H9 (cell line): ENCODE results near the gene HSPA8. TPM values are rescaled to one million over a fixed set of nuclear protein-coding genes. Genes with fewer than 3 reads are reported as not detected.

Experiments
- DNase-seq: peaks from one replicate; pipeline ENCODE4 v3.0.0-alpha.2; 2017
- H2AFZ ChIP-seq: one replicate; pipeline ENCODE4 v1.6.1; 2013; ENCODE audit warnings: mild to moderate bottlenecking, low read length, control low read depth, moderate library complexity
- H2AK5ac ChIP-seq: 2 replicates; pipeline ENCODE4 v1.6.1; 2013; ENCODE audit warnings: low read length, control low read depth, mixed read lengths; ENCODE audit not compliant: insufficient read length
- H2BK120ac ChIP-seq: one replicate; pipeline ENCODE4 v1.6.1; 2013; ENCODE audit warnings: low read depth, mild to moderate bottlenecking, low read length, control low read depth, inconsistent platforms; ENCODE audit not compliant: poor library complexity, severe bottlenecking
- H2BK12ac ChIP-seq: 2 replicates; pipeline ENCODE4 v1.6.1; 2013; ENCODE audit warnings: low read length, control low read depth, mixed read lengths, low read depth; ENCODE audit not compliant: insufficient read length
- H2BK15ac ChIP-seq: 2 replicates; pipeline ENCODE4 v1.6.1; 2013; ENCODE audit warnings: low read depth, low read length, control low read depth
- H2BK20ac ChIP-seq: one replicate; pipeline ENCODE4 v1.6.1; 2013; ENCODE audit warnings: low read depth, mild to moderate bottlenecking, low read length, control low read depth, inconsistent platforms; ENCODE audit not compliant: poor library complexity, severe bottlenecking
- H2BK5ac ChIP-seq: 2 replicates; pipeline ENCODE4 v1.6.1; 2013; ENCODE audit warnings: low read length, control low read depth, mixed read lengths; ENCODE audit not compliant: insufficient read length
- H3K14ac ChIP-seq: 2 replicates; pipeline ENCODE4 v1.6.1; 2013; ENCODE audit warnings: low read length, control low read depth; ENCODE audit not compliant: insufficient read depth
- H3K18ac ChIP-seq: 2 replicates; pipeline ENCODE4 v1.6.1; 2013; ENCODE audit warnings: low read depth, mild to moderate bottlenecking, mixed read lengths, low read length, control low read depth; ENCODE audit not compliant: insufficient read length
- H3K23ac ChIP-seq: 2 replicates; pipeline ENCODE4 v1.6.1; 2013; ENCODE audit warnings: low read length, control low read depth, mixed read lengths, low read depth; ENCODE audit not compliant: insufficient read length
- H3K23me2 ChIP-seq: 2 replicates; pipeline ENCODE4 v1.6.1; 2013; ENCODE audit warnings: low read depth, mild to moderate bottlenecking, mixed read lengths, low read length, control low read depth; ENCODE audit not compliant: insufficient read length, poor library complexity, severe bottlenecking
- H3K27ac ChIP-seq: 2 replicates; pipeline ENCODE4 v1.5.1; 2013; ENCODE audit warnings: low read length, control low read depth, mixed read lengths, low read depth; ENCODE audit not compliant: insufficient read length
- H3K27me3 ChIP-seq: 2 replicates; pipeline ENCODE4 v1.6.1; 2013; ENCODE audit warnings: low read length, control low read depth, inconsistent platforms; ENCODE audit not compliant: insufficient read depth
- H3K4ac ChIP-seq: 2 replicates; pipeline ENCODE4 v1.6.1; 2013; ENCODE audit warnings: low read depth, mild to moderate bottlenecking, control low read depth, inconsistent platforms, low read length, moderate library complexity
- H3K4me1 ChIP-seq: 2 replicates; pipeline ENCODE4 v1.6.1; 2013; ENCODE audit warnings: low read length, control low read depth, inconsistent platforms; ENCODE audit not compliant: insufficient read depth
- H3K4me2 ChIP-seq: 2 replicates; pipeline ENCODE4 v1.6.1; 2013; ENCODE audit warnings: low read length, control low read depth, mixed read lengths; ENCODE audit not compliant: insufficient read length, insufficient read depth
- H3K56ac ChIP-seq: 2 replicates; pipeline ENCODE4 v1.6.1; 2013; ENCODE audit warnings: low read depth, mild to moderate bottlenecking, mixed read lengths, low read length, control low read depth; ENCODE audit not compliant: insufficient read length
- H3K79me1 ChIP-seq: 2 replicates; pipeline ENCODE4 v1.6.1; 2013; ENCODE audit warnings: low read depth, mild to moderate bottlenecking, moderate library complexity, low read length, control low read depth, inconsistent platforms; ENCODE audit not compliant: insufficient read depth, poor library complexity, severe bottlenecking
- H3K79me2 ChIP-seq: 2 replicates; pipeline ENCODE4 v1.6.1; 2013; ENCODE audit warnings: low read length, control low read depth, inconsistent platforms; ENCODE audit not compliant: insufficient read depth
- H3K9ac ChIP-seq: 2 replicates; pipeline ENCODE4 v1.6.1; 2013; ENCODE audit warnings: low read length, control low read depth, mixed read lengths; ENCODE audit not compliant: insufficient read length; ENCODE audit errors: extremely low read depth
- H3K9me3 ChIP-seq: one replicate; pipeline ENCODE4 v1.6.1; 2013; ENCODE audit warnings: low read depth, low read length, inconsistent platforms; ENCODE audit not compliant: control insufficient read depth
- H3T11ph ChIP-seq: one replicate; pipeline ENCODE4 v1.6.1; 2013; ENCODE audit warnings: mild to moderate bottlenecking, low read length, control low read depth, inconsistent platforms
- H4K20me1 ChIP-seq: one replicate; pipeline ENCODE4 v1.6.1; 2013; ENCODE audit not compliant: control insufficient read depth, insufficient read length, insufficient read depth
- H4K5ac ChIP-seq: 2 replicates; pipeline ENCODE4 v1.6.1; 2013; ENCODE audit warnings: low read depth, mild to moderate bottlenecking, mixed read lengths, low read length, control low read depth; ENCODE audit not compliant: insufficient read length
- H4K8ac ChIP-seq: replicated peaks from 2 replicates; pipeline ENCODE4 v1.6.1; 2013; ENCODE audit warnings: low read length, control low read depth, mixed read lengths, low read depth; ENCODE audit not compliant: insufficient read length
- H4K91ac ChIP-seq: 2 replicates; pipeline ENCODE4 v1.6.1; 2013; ENCODE audit warnings: low read depth, mild to moderate bottlenecking, moderate library complexity, mixed read lengths, low read length, control low read depth; ENCODE audit not compliant: insufficient read length
- H3K27ac Mint-ChIP-seq, 3 experiments: 2 replicates in 2 of 3; 3 replicates in 1 of 3; pipeline ENCODE4 v1.8.0; 2020 to 2021; ENCODE audit warnings: mixed read lengths in 3 of 3, mild to moderate bottlenecking in 1 of 3, moderate library complexity in 1 of 3
- H3K27me3 Mint-ChIP-seq: 2 replicates; pipeline ENCODE4 v1.8.0; 2021; ENCODE audit warnings: low read depth, mild to moderate bottlenecking, moderate library complexity, mixed read lengths
- H3K36me3 Mint-ChIP-seq, 3 experiments: 2 replicates in 2 of 3; 3 replicates in 1 of 3; pipeline ENCODE4 v1.8.0; 2020 to 2021; ENCODE audit warnings: low read depth in 3 of 3, mixed read lengths in 3 of 3; ENCODE audit not compliant: insufficient read depth in 1 of 3
- H3K4me1 Mint-ChIP-seq, 2 experiments: 2 replicates each; pipeline ENCODE4 v1.8.0; 2020; ENCODE audit warnings: mixed read lengths in 2 of 2
- H3K4me3 Mint-ChIP-seq, 2 experiments: 2 replicates in 1 of 2; 3 replicates in 1 of 2; pipeline ENCODE4 v1.8.0; 2020 to 2021; ENCODE audit warnings: mild to moderate bottlenecking in 2 of 2, mixed read lengths in 2 of 2, moderate library complexity in 1 of 2
- H3K9me3 Mint-ChIP-seq, 2 experiments: 2 replicates in 1 of 2; 3 replicates in 1 of 2; pipeline ENCODE4 v1.8.0; 2020; ENCODE audit warnings: mild to moderate bottlenecking in 2 of 2, mixed read lengths in 2 of 2, moderate library complexity in 1 of 2
- WGBS: extraction: QIAGEN DNeasy Blood & Tissue Kit; methylation state at CpG from one replicate; pipeline ENCODE4 v1.1.7; 2013; ENCODE audit warnings: missing lambda C conversion rate, low lambda C conversion rate, mixed read lengths; ENCODE audit not compliant: insufficient read length; ENCODE audit errors: extremely low coverage; 5-methylcytosine and 5-hydroxymethylcytosine counted together
- total RNA-seq: library from RNA; stranded (reverse); gene quantifications from 2 replicates; pipeline ENCODE4 v1.2.1, GENCODE V29; 2021
- TF ChIP-seq, protein P1 (sequence below): fragments of 200-600 bp; sonication (generic); conservative IDR thresholded peaks from 3 replicates; pipeline ENCODE4 v1.8.0; 2021; ENCODE audit warnings: antibody characterized with exemption, mild to moderate bottlenecking

HSPA8 gene
- total RNA-seq, 1 experiment from 2014 or later = 2,160 TPM

DNA sequence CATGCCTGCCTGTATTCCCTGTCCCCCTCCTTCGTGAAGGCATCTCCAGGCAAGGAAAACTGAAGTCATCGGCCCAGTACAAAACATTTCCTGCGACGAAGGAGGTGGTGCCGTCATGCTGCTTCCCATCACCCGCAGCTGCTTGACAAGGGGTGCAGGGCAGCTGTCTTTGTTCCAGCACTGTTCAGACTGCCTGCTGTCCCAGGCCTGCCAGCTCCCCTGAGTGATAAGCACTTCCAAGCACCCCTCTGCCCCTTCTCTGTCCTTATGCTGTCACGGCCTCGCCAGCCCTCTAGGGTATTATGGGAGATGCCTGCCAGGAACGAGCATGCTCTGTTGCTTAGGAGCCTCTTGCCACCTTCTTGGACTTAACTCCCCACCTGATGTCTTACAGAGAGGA lies 43.2 kb downstream of the HSPA8 start:
- Histone ChIP-seq H4K8ac (no peak overlapping the region), H3K14ac (no peak overlapping the region), H3K4ac (no peak overlapping the region), H3K27me3 (no peaks in the 10 kb centered on the region), H3K9me3 (no peaks in the 10 kb centered on the region), H4K5ac (no peak overlapping the region), H3K4me2 (no peak overlapping the region), H3K79me2 (no peaks in the 10 kb centered on the region), H3K4me1 (no peaks in the 10 kb centered on the region), H3T11ph (no peak overlapping the region), H2AK5ac (no peak overlapping the region), H3K18ac (no peak overlapping the region), H3K79me1 (no peaks in the 10 kb centered on the region), H2AFZ (no peak overlapping the region), H2BK5ac (no peak overlapping the region), H3K23ac (no peak overlapping the region), H2BK12ac (no peak overlapping the region), H3K27ac (no peak overlapping the region), H3K23me2 (no peaks in the 10 kb centered on the region), H3K9ac (no peak overlapping the region), H3K56ac (no peak overlapping the region), H2BK15ac (no peak overlapping the region), H4K91ac (no peak overlapping the region), H2BK120ac (no peak overlapping the region), H4K20me1 (no peaks in the 10 kb centered on the region), H2BK20ac (no peak overlapping the region)
- no peak overlapping the region for H3K4me3 Mint-ChIP-seq
- DNase-seq = no peak
- H3K27ac Mint-ChIP-seq = peak overlapping the region in 1 of 3 experiments; percentile 17; a peak in 1 of 7 replicates
- WGBS = no CpG with 5 or more reads among the region's 9 CpGs
- H3K36me3 Mint-ChIP-seq = no peaks in the 10 kb centered on the region
- peaks cover 1 to 9% of the 10 kb centered on the region in 2 experiments; a peak in 2 of 4 replicates for H3K4me1 Mint-ChIP-seq
- H3K27me3 Mint-ChIP-seq = peaks cover 5% of the 10 kb centered on the region
- no peaks in the 10 kb centered on the region for H3K9me3 Mint-ChIP-seq
- TF ChIP-seq, protein P1, sequence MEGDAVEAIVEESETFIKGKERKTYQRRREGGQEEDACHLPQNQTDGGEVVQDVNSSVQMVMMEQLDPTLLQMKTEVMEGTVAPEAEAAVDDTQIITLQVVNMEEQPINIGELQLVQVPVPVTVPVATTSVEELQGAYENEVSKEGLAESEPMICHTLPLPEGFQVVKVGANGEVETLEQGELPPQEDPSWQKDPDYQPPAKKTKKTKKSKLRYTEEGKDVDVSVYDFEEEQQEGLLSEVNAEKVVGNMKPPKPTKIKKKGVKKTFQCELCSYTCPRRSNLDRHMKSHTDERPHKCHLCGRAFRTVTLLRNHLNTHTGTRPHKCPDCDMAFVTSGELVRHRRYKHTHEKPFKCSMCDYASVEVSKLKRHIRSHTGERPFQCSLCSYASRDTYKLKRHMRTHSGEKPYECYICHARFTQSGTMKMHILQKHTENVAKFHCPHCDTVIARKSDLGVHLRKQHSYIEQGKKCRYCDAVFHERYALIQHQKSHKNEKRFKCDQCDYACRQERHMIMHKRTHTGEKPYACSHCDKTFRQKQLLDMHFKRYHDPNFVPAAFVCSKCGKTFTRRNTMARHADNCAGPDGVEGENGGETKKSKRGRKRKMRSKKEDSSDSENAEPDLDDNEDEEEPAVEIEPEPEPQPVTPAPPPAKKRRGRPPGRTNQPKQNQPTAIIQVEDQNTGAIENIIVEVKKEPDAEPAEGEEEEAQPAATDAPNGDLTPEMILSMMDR = no peak
